Measurements from ENCODE around the gene ANKH.
"Not testable (repeated sequence)": the region's sequence is repeated elsewhere in the genome, so short reads cannot be mapped to it uniquely, and the experiment has no call there.

ANKH gene

GRCh38 chr5:14830210-14831005 lies 41.2 kb downstream of the ANKH start:
- DNase-seq (ENCODE audit: low read depth in 2 of 3, low spot score in 1 of 3) = no peak

- DNase-seq (ENCODE audit: low read depth in 2 of 3, low spot score in 1 of 3) = no peak
Observed at GRCh38 chr5:14829396-14829795, 42.2 kb downstream of the ANKH start.

- no peak for DNase-seq (ENCODE audit: low read depth in 2 of 3, low spot score in 1 of 3)
Observed at GRCh38 chr5:14826714-14827113, 44.9 kb downstream of the ANKH start.

- DNase-seq (ENCODE audit: low read depth in 2 of 3, low spot score in 1 of 3) = no peak
Observed at GRCh38 chr5:14825977-14826376, 45.6 kb downstream of the ANKH start.

GRCh38 chr5:14824499-14824898 lies 47.1 kb downstream of the ANKH start:
- no peak for DNase-seq (ENCODE audit: low read depth in 2 of 3, low spot score in 1 of 3)

- DNase-seq (ENCODE audit: low read depth in 2 of 3, low spot score in 1 of 3) = no peak
Observed at GRCh38 chr5:14821100-14821845, 50.3 kb downstream of the ANKH start.

- DNase-seq (ENCODE audit: low read depth in 2 of 3, low spot score in 1 of 3) = no peak
Observed at GRCh38 chr5:14818931-14819790, 52.4 kb downstream of the ANKH start.

GRCh38 chr5:14817762-14818136 lies 53.8 kb downstream of the ANKH start:
- DNase-seq (ENCODE audit: low read depth in 2 of 3, low spot score in 1 of 3) = not testable (repeated sequence)

- DNase-seq (ENCODE audit: low read depth in 2 of 3, low spot score in 1 of 3) = peak; percentile 25 to 45 (median 26)
Observed at GRCh38 chr5:14816999-14817761, 54.4 kb downstream of the ANKH start.

GRCh38 chr5:14816374-14816998 lies 55.1 kb downstream of the ANKH start:
- no peak for DNase-seq (ENCODE audit: low read depth in 2 of 3, low spot score in 1 of 3)

- DNase-seq (ENCODE audit: low read depth in 2 of 3, low spot score in 1 of 3) = no peak
Observed at GRCh38 chr5:14813747-14814146, 57.8 kb downstream of the ANKH start.

- no peak for DNase-seq (ENCODE audit: low read depth in 2 of 3, low spot score in 1 of 3)
Observed at GRCh38 chr5:14812166-14812565, 59.4 kb downstream of the ANKH start.

- DNase-seq (ENCODE audit: low read depth in 2 of 3, low spot score in 1 of 3) = no peak
Observed at GRCh38 chr5:14810928-14811572, 60.5 kb downstream of the ANKH start.

GRCh38 chr5:14810282-14810681 lies 61.3 kb downstream of the ANKH start:
- no peak for DNase-seq (ENCODE audit: low read depth in 2 of 3, low spot score in 1 of 3)

GRCh38 chr5:14809369-14810155 lies 62.0 kb downstream of the ANKH start:
- peak; percentile 61 to 76 (median 65) for DNase-seq (ENCODE audit: low read depth in 2 of 3, low spot score in 1 of 3)

- no peak for DNase-seq (ENCODE audit: low read depth in 2 of 3, low spot score in 1 of 3)
Observed at GRCh38 chr5:14807471-14807870, 64.1 kb downstream of the ANKH start.

- no peak for DNase-seq (ENCODE audit: low read depth in 2 of 3, low spot score in 1 of 3)
Observed at GRCh38 chr5:14806456-14806855, 65.1 kb downstream of the ANKH start.

GRCh38 chr5:14802541-14802940 lies 69.0 kb downstream of the ANKH start:
- no peak for DNase-seq (ENCODE audit: low read depth in 2 of 3, low spot score in 1 of 3)

- no peak for DNase-seq (ENCODE audit: low read depth in 2 of 3, low spot score in 1 of 3)
Observed at GRCh38 chr5:14801792-14802191, 69.8 kb downstream of the ANKH start.

Data from stimulated activated CD4-positive, alpha-beta T cell treated with anti-CD3 and anti-CD28 coated beads, Interleukin-12 subunit alpha, Interleukin-12 subunit beta, amount 100 ng/mL, for 48 hours (primary cell).